HCT116 (cell line): Measurements from ENCODE around the gene CLPSL1. TPM values are rescaled to one million over a fixed set of nuclear protein-coding genes. Genes with fewer than 3 reads are reported as not detected.

Experiments used
- ATAC-seq: fragments of 200-7000 bp; cut with Tn5 transposase; 2 replicates; pipeline ENCODE4 v1.9.1; 2020; ENCODE audit warnings: mild to moderate bottlenecking, moderate library complexity
- BruUV-seq: library from RNA; stranded (reverse); fragments of 400-500 nt; replicated peaks from 2 replicates; lab custom pipeline; 2021; lab: Mats Ljungman, UMichigan
- CTCF ChIA-PET: fragments of 300-600 bp; sonication (Branson Sonifier 250); formaldehyde crosslinking; loops from one replicate; lab custom pipeline; 2021; ENCODE audit warnings: antibody characterized with exemption; lab: Charles Lee
- POLR2A ChIA-PET: fragments of 300-600, 350-600 bp; sonication (Branson Sonifier 250); formaldehyde crosslinking; loops from one replicate; lab custom pipeline; 2021; ENCODE audit warnings: antibody characterized with exemption; lab: Charles Lee
- RAD21 ChIA-PET, 2 experiments: fragments of 300-600 bp; sonication (Branson Sonifier 250); formaldehyde crosslinking; loops; one replicate each; lab custom pipeline; 2023; ENCODE audit warnings: low total read pairs in 2 of 2; ENCODE audit not compliant: uncharacterized antibody in 2 of 2, unreplicated experiment in 2 of 2, low non-redundant PET in 1 of 2; lab: Charles Lee
- DNase-seq: peaks from one replicate; pipeline ENCODE4 v3.0.0-alpha.2; 2010; ENCODE audit warnings: low read depth, low spot score
- H2AFZ ChIP-seq: fragments of 200-600 bp; shearing (Covaris generic), sonication (generic); 2 replicates; pipeline ENCODE4 v1.6.1; 2017; ENCODE audit warnings: low read depth, mixed run types, mixed read lengths, antibody characterized with exemption, low read length; ENCODE audit not compliant: poor library complexity, severe bottlenecking
- H3K27ac ChIP-seq: 2 replicates; pipeline ENCODE4 v1.5.1; 2012; ENCODE audit warnings: low read depth, low read length
- H3K27me3 ChIP-seq: fragments of 200-600 bp; sonication (generic); 2 replicates; pipeline ENCODE4 v1.6.1; 2016; ENCODE audit warnings: mixed run types, low read length, mixed read lengths; ENCODE audit not compliant: insufficient read depth
- H3K36me3 ChIP-seq, 2 experiments: fragments of 200-500 bp in 1 of 2; fragments of 200-600 bp in 1 of 2; sonication (Bioruptor generic) in 1 of 2; sonication (generic) in 1 of 2; 2 replicates each; pipeline versions ENCODE4 v1.5.1 to v1.6.1; 2014 to 2016; ENCODE audit warnings: low read length in 2 of 2, inconsistent platforms in 1 of 2, mixed read lengths in 1 of 2, mixed run types in 1 of 2; ENCODE audit not compliant: insufficient read depth in 2 of 2, control insufficient read depth in 1 of 2
- H3K4me1 ChIP-seq, 2 experiments: fragments of 200-600 bp in 1 of 2; sonication (generic) in 1 of 2; 2 replicates each; pipeline versions ENCODE4 v1.5.1 to v1.6.1; 2012 to 2017; ENCODE audit warnings: low read length in 2 of 2, inconsistent platforms in 1 of 2, mild to moderate bottlenecking in 1 of 2, mixed read lengths in 1 of 2, mixed run types in 1 of 2, moderate library complexity in 1 of 2; ENCODE audit not compliant: insufficient read depth in 2 of 2, control insufficient read depth in 1 of 2
- H3K4me2 ChIP-seq: fragments of 200-600 bp; sonication (generic); 2 replicates; pipeline ENCODE4 v1.6.1; 2017; ENCODE audit warnings: mixed run types, low read length, mixed read lengths
- H3K4me3 ChIP-seq, 2 experiments: fragments of 200-600 bp in 1 of 2; sonication (generic) in 1 of 2; replicated peaks in 1 of 2; 2 replicates each; pipeline ENCODE4 v1.5.1; 2011 to 2016; ENCODE audit warnings: low read length in 2 of 2, control low read depth in 1 of 2, low read depth in 1 of 2, mild to moderate bottlenecking in 1 of 2, mixed read lengths in 1 of 2, mixed run types in 1 of 2
- H3K79me2 ChIP-seq: fragments of 200-600 bp; sonication (generic); 2 replicates; pipeline ENCODE4 v1.6.1; 2017; ENCODE audit warnings: mild to moderate bottlenecking, mixed run types, low read length, moderate library complexity, mixed read lengths; ENCODE audit not compliant: insufficient read depth
- H3K9ac ChIP-seq: fragments of 200-600 bp; sonication (generic); 2 replicates; pipeline ENCODE4 v1.6.1; 2016; ENCODE audit warnings: low read length, mixed read lengths
- H3K9me2 ChIP-seq: fragments of 200-600 bp; sonication (generic), shearing (Covaris generic); 2 replicates; pipeline ENCODE4 v1.6.1; 2017; ENCODE audit warnings: mixed run types, mild to moderate bottlenecking, moderate library complexity; ENCODE audit not compliant: insufficient read depth
- H3K9me3 ChIP-seq, 2 experiments: fragments of 200-500 bp in 1 of 2; fragments of 200-600 bp in 1 of 2; sonication (Bioruptor generic) in 1 of 2; sonication (generic) in 1 of 2; 2 replicates each; pipeline ENCODE4 v1.6.1; 2014 to 2017; ENCODE audit warnings: low read length in 2 of 2, mixed read lengths in 2 of 2, inconsistent platforms in 1 of 2, low read depth in 1 of 2, mild to moderate bottlenecking in 1 of 2, mixed run types in 1 of 2, moderate library complexity in 1 of 2; ENCODE audit not compliant: control insufficient read depth in 1 of 2, insufficient read depth in 1 of 2
- H4K20me1 ChIP-seq: fragments of 200-600 bp; sonication (generic), shearing (Covaris generic); 2 replicates; pipeline ENCODE4 v1.6.1; 2017; ENCODE audit warnings: mixed run types, mild to moderate bottlenecking, moderate library complexity; ENCODE audit not compliant: insufficient read depth
- CBX3 ChIP-seq: IDR thresholded peaks from 2 replicates; pipeline ENCODE4 v1.6.1; 2012; ENCODE audit warnings: low read depth
- CTCF ChIP-seq, 3 experiments: fragments of 200-600 bp in 1 of 3; sonication (generic) in 1 of 3; IDR thresholded peaks in 2 of 3; conservative IDR thresholded peaks in 1 of 3; 2 replicates each; pipeline ENCODE4 v1.5.1; 2012 to 2017; ENCODE audit warnings: low read depth in 2 of 3, low read length in 2 of 3, antibody characterized with exemption in 1 of 3, borderline replicate concordance in 1 of 3, control low read depth in 1 of 3, mild to moderate bottlenecking in 1 of 3, mixed read lengths in 1 of 3, mixed run types in 1 of 3, moderate library complexity in 1 of 3; ENCODE audit not compliant: insufficient read depth in 1 of 3
- EGR1 ChIP-seq: IDR thresholded peaks from 2 replicates; pipeline ENCODE4 v1.6.1; 2012; ENCODE audit warnings: low read depth
- ELF1 ChIP-seq: IDR thresholded peaks from 2 replicates; pipeline ENCODE4 v1.6.1; 2012; ENCODE audit warnings: low read depth, borderline replicate concordance
- EZH2 ChIP-seq: fragments of 200-600 bp; sonication (generic); IDR thresholded peaks from 2 replicates; pipeline ENCODE4 v1.6.1; 2017; ENCODE audit warnings: antibody characterized with exemption, mixed run types
- EZH2phosphoT487 ChIP-seq: fragments of 200-600 bp; IDR thresholded peaks from 2 replicates; pipeline ENCODE4 v1.6.1; 2018; ENCODE audit warnings: antibody characterized with exemption, borderline replicate concordance
- FOSL1 ChIP-seq: IDR thresholded peaks from 2 replicates; pipeline ENCODE4 v1.6.1; 2012; ENCODE audit warnings: low read depth
- JUND ChIP-seq: IDR thresholded peaks from 2 replicates; pipeline ENCODE4 v1.6.1; 2012
- POLR2A ChIP-seq: IDR thresholded peaks from 2 replicates; pipeline ENCODE4 v1.7.0; 2011; ENCODE audit warnings: borderline replicate concordance; ENCODE audit not compliant: insufficient read depth, insufficient read length; ENCODE audit errors: extremely low read depth
- POLR2AphosphoS5 ChIP-seq: IDR thresholded peaks from 2 replicates; pipeline ENCODE4 v1.6.1; 2011; ENCODE audit warnings: mild to moderate bottlenecking, low read depth, low read length, moderate library complexity
- RAD21 ChIP-seq: IDR thresholded peaks from 2 replicates; pipeline ENCODE4 v1.6.1; 2012; ENCODE audit warnings: low read depth, mild to moderate bottlenecking
- REST ChIP-seq: IDR thresholded peaks from 2 replicates; pipeline ENCODE4 v1.6.1; 2012; ENCODE audit warnings: low read depth
- SIN3A ChIP-seq: IDR thresholded peaks from 2 replicates; pipeline ENCODE4 v1.6.1; 2012; ENCODE audit warnings: low read depth
- SRF ChIP-seq: IDR thresholded peaks from 2 replicates; pipeline ENCODE4 v1.6.1; 2012; ENCODE audit warnings: low read depth
- YY1 ChIP-seq: IDR thresholded peaks from 2 replicates; pipeline ENCODE4 v1.6.1; 2011; ENCODE audit warnings: low read length, low read depth, moderate library complexity, mild to moderate bottlenecking; ENCODE audit not compliant: insufficient replicate concordance; ENCODE audit errors: extremely low read depth
- ZFX ChIP-seq: fragments of 450-650 bp; IDR thresholded peaks from 2 replicates; pipeline ENCODE4 v1.6.1; 2017
- ZNF274 ChIP-seq: fragments of 200-500 bp; sonication (Bioruptor generic); IDR thresholded peaks from 2 replicates; pipeline ENCODE4 v1.6.1; 2014; ENCODE audit warnings: mild to moderate bottlenecking, low read depth, low read length, inconsistent platforms
- intact Hi-C: fragments of 100-400 bp; cut with micrococcal nuclease; formaldehyde crosslinking; loops from 2 replicates; pipeline ENCODE4 v1.10.0; 2022
- total RNA-seq: library from RNA; stranded (reverse); gene quantifications from one replicate; pipeline ENCODE4 v1.2.1, GENCODE V29; 2021; ENCODE audit not compliant: unreplicated experiment

Gene CLPSL1
- total RNA-seq, 1 experiment from 2014 or later, result not detected

- Histone ChIP-seq H3K9ac (no peak overlapping the region), H3K4me2 (no peak overlapping the region), H3K79me2 (no peaks in the 10 kb centered on the region), H3K36me3 (no peaks in the 10 kb centered on the region), H3K4me1 (peaks cover 14 to 30% of the 10 kb centered on the region in 2 experiments), H3K27ac (no peak overlapping the region), H3K9me3 (no peaks in the 10 kb centered on the region), H3K27me3 (no peaks in the 10 kb centered on the region), H4K20me1 (no peaks in the 10 kb centered on the region), H3K4me3 (no peak overlapping the region), H2AFZ (no peak overlapping the region), H3K9me2 (no peaks in the 10 kb centered on the region)
- ATAC-seq (no peak), DNase-seq (no peak)
- ChIA-PET RAD21 (no interaction called here), POLR2A (interaction anchor here (0.8 kb wide), 1 partner anchor 12 kb away, joined by 3 read pairs; the partner anchor contains the start of gene CLPS), CTCF (no interaction called here)
- BruUV-seq, result no TSS peak
- no peak for TF ChIP-seq REST
- no peak for TF ChIP-seq ZNF274
- no peak for TF ChIP-seq FOSL1
- no peak for TF ChIP-seq SIN3A
- TF ChIP-seq POLR2AphosphoS5, result no peak
- no peak for TF ChIP-seq CBX3
- no peak for TF ChIP-seq JUND
- TF ChIP-seq CTCF (IDR thresholded peaks at IDR 0.05 in 2 of 3, conservative IDR thresholded peaks at IDR 0.05 in 1 of 3; ENCODE audit: borderline replicate concordance in 1 of 3, insufficient read depth in 1 of 3, low read depth in 2 of 3, low read length in 2 of 3), result no peak
- TF ChIP-seq ZFX, result no peak
- TF ChIP-seq EGR1, result no peak
- no peak for TF ChIP-seq RAD21
- no peak for TF ChIP-seq YY1
- TF ChIP-seq EZH2, result no peak
- TF ChIP-seq POLR2A, result no peak
- no peak for TF ChIP-seq ELF1
- TF ChIP-seq SRF, result no peak
- no peak for TF ChIP-seq EZH2phosphoT487
- intact Hi-C loops, result no loop called here
These were observed 27.9 kb downstream of the CLPSL1 start for GRCh38 chr6:35808688-35809087.
